IPS DF 6.9 (cell line): ENCODE data around the gene PTGFRN.

Experiments used
- DNase-seq: peaks from one replicate; pipeline ENCODE4 v3.0.0-alpha.2; 2013; ENCODE audit warnings: low read depth, low spot score
- H3K27ac ChIP-seq: one replicate; pipeline ENCODE4 v1.5.1; 2013; ENCODE audit warnings: low read length, control low read depth
- H3K27me3 ChIP-seq: 2 replicates; pipeline ENCODE4 v1.6.1; 2013; ENCODE audit warnings: mild to moderate bottlenecking, low read length; ENCODE audit not compliant: control insufficient read depth, insufficient read depth
- H3K36me3 ChIP-seq: 2 replicates; pipeline ENCODE4 v1.6.1; 2013; ENCODE audit warnings: low read length; ENCODE audit not compliant: control insufficient read depth, insufficient read depth
- H3K4me1 ChIP-seq: 2 replicates; pipeline ENCODE4 v1.6.1; 2013; ENCODE audit warnings: low read length; ENCODE audit not compliant: control insufficient read depth, insufficient read depth
- H3K4me3 ChIP-seq: 2 replicates; pipeline ENCODE4 v1.5.1; 2013; ENCODE audit warnings: mild to moderate bottlenecking, low read length
- H3K9me3 ChIP-seq: 2 replicates; pipeline ENCODE4 v1.6.1; 2013; ENCODE audit warnings: low read length, inconsistent platforms; ENCODE audit not compliant: control insufficient read depth, insufficient read depth
- WGBS: extraction: QIAGEN DNeasy Blood & Tissue Kit; methylation state at CpG from one replicate; pipeline ENCODE4 v1.1.7; 2013; ENCODE audit warnings: mixed read lengths, missing lambda C conversion rate; ENCODE audit not compliant: insufficient read length, insufficient coverage; 5-methylcytosine and 5-hydroxymethylcytosine counted together

PTGFRN gene

GRCh38 chr1:116986421-116987255 is 76.9 kb downstream of the PTGFRN start:
- Histone ChIP-seq H3K9me3 (no peaks in the 10 kb centered on the region), H3K4me3 (no peak overlapping the region), H3K36me3 (no peaks in the 10 kb centered on the region), H3K27ac (no peak overlapping the region), H3K27me3 (no peaks in the 10 kb centered on the region), H3K4me1 (peaks cover 3% of the 10 kb centered on the region; the same call in 1 of the 2 replicates)
- no peak for DNase-seq
- no CpG with 5 or more reads among the region's 29 CpGs for WGBS

GRCh38 chr1:116987256-116987555 is 77.5 kb downstream of the PTGFRN start:
- no CpG with 5 or more reads among the region's 11 CpGs for WGBS
- H3K27ac ChIP-seq = no peak overlapping the region
- no peaks in the 10 kb centered on the region for H3K9me3 ChIP-seq
- no peaks in the 10 kb centered on the region for H3K27me3 ChIP-seq
- DNase-seq = no peak
- no peak overlapping the region for H3K4me3 ChIP-seq
- H3K36me3 ChIP-seq = no peaks in the 10 kb centered on the region
- H3K4me1 ChIP-seq = peaks cover 3% of the 10 kb centered on the region; the same call in 1 of the 2 replicates

- no peaks in the 10 kb centered on the region for H3K4me1 ChIP-seq
- no peak for DNase-seq
- H3K27me3 ChIP-seq = no peaks in the 10 kb centered on the region
- H3K4me3 ChIP-seq = no peak overlapping the region
- no peaks in the 10 kb centered on the region for H3K9me3 ChIP-seq
- WGBS = no CpG with 5 or more reads among the region's 7 CpGs
- H3K27ac ChIP-seq = no peak overlapping the region
- H3K36me3 ChIP-seq = no peaks in the 10 kb centered on the region
Measured at GRCh38 chr1:116988248-116988647, 78.5 kb downstream of the PTGFRN start.

- DNase-seq = no peak
- no peak overlapping the region for H3K4me3 ChIP-seq
- WGBS = no CpG with 5 or more reads among the region's 2 CpGs
- H3K9me3 ChIP-seq = no peaks in the 10 kb centered on the region
- no peaks in the 10 kb centered on the region for H3K36me3 ChIP-seq
- H3K4me1 ChIP-seq = no peaks in the 10 kb centered on the region
- no peaks in the 10 kb centered on the region for H3K27me3 ChIP-seq
- H3K27ac ChIP-seq = no peak overlapping the region
Measured at GRCh38 chr1:116988908-116989307, 79.2 kb downstream of the PTGFRN start.

- DNase-seq = no peak
- H3K4me3 ChIP-seq = no peak overlapping the region
- H3K27me3 ChIP-seq = no peaks in the 10 kb centered on the region
- no peaks in the 10 kb centered on the region for H3K4me1 ChIP-seq
- H3K36me3 ChIP-seq = no peaks in the 10 kb centered on the region
- H3K9me3 ChIP-seq = no peaks in the 10 kb centered on the region
- WGBS = no CpG with 5 or more reads among the region's 5 CpGs
- H3K27ac ChIP-seq = no peak overlapping the region
Measured at GRCh38 chr1:116989835-116990234, 80.1 kb downstream of the PTGFRN start.

- Histone ChIP-seq H3K9me3 (no peaks in the 10 kb centered on the region), H3K4me3 (no peak overlapping the region), H3K4me1 (no peaks in the 10 kb centered on the region), H3K27ac (no peak overlapping the region), H3K36me3 (no peaks in the 10 kb centered on the region), H3K27me3 (no peaks in the 10 kb centered on the region)
- WGBS = no CpG with 5 or more reads among the region's 12 CpGs
- DNase-seq = no peak
Measured at GRCh38 chr1:116990612-116991151, 81.0 kb downstream of the PTGFRN start.

GRCh38 chr1:116991171-116991845 is 81.6 kb downstream of the PTGFRN start:
- Histone ChIP-seq H3K36me3 (no peaks in the 10 kb centered on the region), H3K9me3 (no peaks in the 10 kb centered on the region), H3K4me3 (no peak overlapping the region), H3K4me1 (no peaks in the 10 kb centered on the region), H3K27me3 (no peaks in the 10 kb centered on the region), H3K27ac (no peak overlapping the region)
- no CpG with 5 or more reads among the region's 2 CpGs for WGBS
- no peak for DNase-seq

GRCh38 chr1:116991918-116992317 is 82.2 kb downstream of the PTGFRN start:
- WGBS = no CpG with 5 or more reads among the region's 1 CpG
- Histone ChIP-seq H3K27me3 (no peaks in the 10 kb centered on the region), H3K4me3 (no peak overlapping the region), H3K27ac (no peak overlapping the region), H3K4me1 (no peaks in the 10 kb centered on the region), H3K9me3 (no peaks in the 10 kb centered on the region), H3K36me3 (no peaks in the 10 kb centered on the region)
- DNase-seq = no peak

- WGBS = no CpG with 5 or more reads among the region's 7 CpGs
Measured at GRCh38 chr1:116993286-116993685, 83.6 kb downstream of the PTGFRN start.

GRCh38 chr1:116994411-116994810 is 84.7 kb downstream of the PTGFRN start:
- no peak overlapping the region for H3K4me3 ChIP-seq
- no peak overlapping the region for H3K27ac ChIP-seq
- no peaks in the 10 kb centered on the region for H3K36me3 ChIP-seq
- no peaks in the 10 kb centered on the region for H3K4me1 ChIP-seq
- no peaks in the 10 kb centered on the region for H3K27me3 ChIP-seq
- no CpG with 5 or more reads among the region's 2 CpGs for WGBS
- H3K9me3 ChIP-seq = no peaks in the 10 kb centered on the region
- no peak for DNase-seq

More at GRCh38 chr1:116993286-116993685, 83.6 kb downstream of the PTGFRN start:
- DNase-seq = no peak
- Histone ChIP-seq H3K27me3 (no peaks in the 10 kb centered on the region), H3K4me3 (no peak overlapping the region), H3K9me3 (no peaks in the 10 kb centered on the region), H3K27ac (no peak overlapping the region), H3K4me1 (no peaks in the 10 kb centered on the region), H3K36me3 (no peaks in the 10 kb centered on the region)
